ENCODE measurements around the gene DGCR6L.
"Not testable (repeated sequence)": the region's sequence is repeated elsewhere in the genome, so short reads cannot be mapped to it uniquely, and the experiment has no call there.

GRCh38 chr22:20274374-20274773, 45.5 kb downstream of the DGCR6L start:
- TF ChIP-seq, protein P1, sequence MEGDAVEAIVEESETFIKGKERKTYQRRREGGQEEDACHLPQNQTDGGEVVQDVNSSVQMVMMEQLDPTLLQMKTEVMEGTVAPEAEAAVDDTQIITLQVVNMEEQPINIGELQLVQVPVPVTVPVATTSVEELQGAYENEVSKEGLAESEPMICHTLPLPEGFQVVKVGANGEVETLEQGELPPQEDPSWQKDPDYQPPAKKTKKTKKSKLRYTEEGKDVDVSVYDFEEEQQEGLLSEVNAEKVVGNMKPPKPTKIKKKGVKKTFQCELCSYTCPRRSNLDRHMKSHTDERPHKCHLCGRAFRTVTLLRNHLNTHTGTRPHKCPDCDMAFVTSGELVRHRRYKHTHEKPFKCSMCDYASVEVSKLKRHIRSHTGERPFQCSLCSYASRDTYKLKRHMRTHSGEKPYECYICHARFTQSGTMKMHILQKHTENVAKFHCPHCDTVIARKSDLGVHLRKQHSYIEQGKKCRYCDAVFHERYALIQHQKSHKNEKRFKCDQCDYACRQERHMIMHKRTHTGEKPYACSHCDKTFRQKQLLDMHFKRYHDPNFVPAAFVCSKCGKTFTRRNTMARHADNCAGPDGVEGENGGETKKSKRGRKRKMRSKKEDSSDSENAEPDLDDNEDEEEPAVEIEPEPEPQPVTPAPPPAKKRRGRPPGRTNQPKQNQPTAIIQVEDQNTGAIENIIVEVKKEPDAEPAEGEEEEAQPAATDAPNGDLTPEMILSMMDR (IDR thresholded peaks at IDR 0.05; ENCODE audit: insufficient read depth, low read depth, low read length), result not testable (repeated sequence)
- not testable (repeated sequence) for TF ChIP-seq EZH2 (IDR thresholded peaks at IDR 0.05; ENCODE audit: insufficient read depth, low read length)

All from astrocyte (in vitro differentiated cells and primary cell).